ENCODE data around the gene PAPSS2. TPM values are rescaled to one million over a fixed set of nuclear protein-coding genes. Genes with fewer than 3 reads are reported as not detected.
"Not testable (repeated sequence)": the region's sequence is repeated elsewhere in the genome, so short reads cannot be mapped to it uniquely, and the experiment has no call there.

Gene PAPSS2
- total RNA-seq, 1 donor from 2014 or later = 74.3 TPM

- DNase-seq (ENCODE audit: low read depth, low spot score) = no peak
Observed at GRCh38 chr10:87703771-87704170, 44.1 kb downstream of the PAPSS2 start.

GRCh38 chr10:87705339-87705738 lies 45.7 kb downstream of the PAPSS2 start:
- DNase-seq (ENCODE audit: low read depth, low spot score) = no peak

- no peak for DNase-seq (ENCODE audit: low read depth, low spot score)
Observed at GRCh38 chr10:87706731-87707130, 47.1 kb downstream of the PAPSS2 start.

GRCh38 chr10:87707254-87707653 lies 47.6 kb downstream of the PAPSS2 start:
- no peak for DNase-seq (ENCODE audit: low read depth, low spot score)

- DNase-seq (ENCODE audit: low read depth, low spot score) = no peak
Observed at GRCh38 chr10:87712913-87713616, 53.4 kb downstream of the PAPSS2 start.

GRCh38 chr10:87713707-87714106 lies 54.0 kb downstream of the PAPSS2 start:
- no peak for DNase-seq (ENCODE audit: low read depth, low spot score)

GRCh38 chr10:87715552-87716347 lies 56.1 kb downstream of the PAPSS2 start:
- no peak for DNase-seq (ENCODE audit: low read depth, low spot score)

- DNase-seq (ENCODE audit: low read depth, low spot score) = peak; percentile 54
Observed at GRCh38 chr10:87716348-87716670, 56.6 kb downstream of the PAPSS2 start.

GRCh38 chr10:87720665-87721064 lies 61.0 kb downstream of the PAPSS2 start:
- no peak for DNase-seq (ENCODE audit: low read depth, low spot score)

- DNase-seq (ENCODE audit: low read depth, low spot score) = peak; percentile 30
Observed at GRCh38 chr10:87721781-87722180, 62.1 kb downstream of the PAPSS2 start.

GRCh38 chr10:87722716-87723115 lies 63.0 kb downstream of the PAPSS2 start:
- no peak for DNase-seq (ENCODE audit: low read depth, low spot score)

- DNase-seq (ENCODE audit: low read depth, low spot score) = no peak
Observed at GRCh38 chr10:87723500-87723899, 63.8 kb downstream of the PAPSS2 start.

GRCh38 chr10:87724789-87725188 lies 65.1 kb downstream of the PAPSS2 start:
- DNase-seq (ENCODE audit: low read depth, low spot score) = no peak

GRCh38 chr10:87729940-87730339 lies 70.3 kb downstream of the PAPSS2 start:
- DNase-seq (ENCODE audit: low read depth, low spot score) = no peak

GRCh38 chr10:87733081-87733480 lies 73.4 kb downstream of the PAPSS2 start:
- DNase-seq (ENCODE audit: low read depth, low spot score) = no peak

GRCh38 chr10:87734987-87735827 lies 75.5 kb downstream of the PAPSS2 start:
- DNase-seq (ENCODE audit: low read depth, low spot score) = no peak

- DNase-seq (ENCODE audit: low read depth, low spot score) = not testable (repeated sequence)
Observed at GRCh38 chr10:87738253-87738652, 78.6 kb downstream of the PAPSS2 start.

- no peak for DNase-seq (ENCODE audit: low read depth, low spot score)
Observed at GRCh38 chr10:87739703-87740102, 80.0 kb downstream of the PAPSS2 start.

GRCh38 chr10:87740254-87740655 lies 80.6 kb downstream of the PAPSS2 start:
- no peak for DNase-seq (ENCODE audit: low read depth, low spot score)

- not testable (repeated sequence) for DNase-seq (ENCODE audit: low read depth, low spot score)
Observed at GRCh38 chr10:87742992-87743610, 83.4 kb downstream of the PAPSS2 start.

GRCh38 chr10:87744606-87745005 lies 84.9 kb downstream of the PAPSS2 start:
- no peak for DNase-seq (ENCODE audit: low read depth, low spot score)

- no peak for DNase-seq (ENCODE audit: low read depth, low spot score)
Observed at GRCh38 chr10:87746911-87747310, 87.2 kb downstream of the PAPSS2 start.
